Heart left ventricle (tissue), 13 donors: Measurements from ENCODE around the gene VAV1.

Source experiments
- POLR2A ChIP-seq, 2 donors: fragments of 450-650 bp; IDR thresholded peaks; one replicate each; pipeline ENCODE4 v1.6.1; 2017; ENCODE audit warnings: antibody characterized with exemption in 2 of 2, mild to moderate bottlenecking in 2 of 2, moderate library complexity in 2 of 2
- TF ChIP-seq, protein P1 (sequence below), 12 donors: fragments of 200-600 bp; sonication (generic) in 4 of 12; IDR thresholded peaks; one replicate each; pipeline versions ENCODE4 v1.5.0 to v1.8.0; 2018 to 2022; ENCODE audit warnings: antibody characterized with exemption in 12 of 12, mild to moderate bottlenecking in 5 of 12
- donor health status: ischemic (EF 13 %, LVEDD 7.1; RV severe dilation, severe dysfunction).
- donor health status: DM: no; HTN: yes; CAD: no.
- donor health status: DM: no; HTN: no; CAD: no.
- donor health status: ischemic (EF 25% LVEDD 6.9; RV normal size, moderate dysfunction).
- donor health status: ischemic (EF 25% LVEDD 5.7; RV mildly dilated, moderate dysfunction).
- donor health status: ischemic (EF 35%, LVEDD 5.7; RV mildly dilated, moderate dysfunction).
- donor health status: nonischemic (EF 11% LVEDD 7.7; RV severe dilation, severe dysfunction).
- donor health status: DM: yes; HTN: yes; CAD: no.
- donor health status: PGD.
- donor health status: ischemic (EF 29% LVEDD 5.4; RV normal size, mild dysfunction).
- donor health status: nonischemic (EF 23%, LVEDD 6.1; RV moderate dilation, normal function).

GRCh38 chr19:6737873-6738786 lies 34.4 kb upstream of the VAV1 start:
- TF ChIP-seq, protein P1, sequence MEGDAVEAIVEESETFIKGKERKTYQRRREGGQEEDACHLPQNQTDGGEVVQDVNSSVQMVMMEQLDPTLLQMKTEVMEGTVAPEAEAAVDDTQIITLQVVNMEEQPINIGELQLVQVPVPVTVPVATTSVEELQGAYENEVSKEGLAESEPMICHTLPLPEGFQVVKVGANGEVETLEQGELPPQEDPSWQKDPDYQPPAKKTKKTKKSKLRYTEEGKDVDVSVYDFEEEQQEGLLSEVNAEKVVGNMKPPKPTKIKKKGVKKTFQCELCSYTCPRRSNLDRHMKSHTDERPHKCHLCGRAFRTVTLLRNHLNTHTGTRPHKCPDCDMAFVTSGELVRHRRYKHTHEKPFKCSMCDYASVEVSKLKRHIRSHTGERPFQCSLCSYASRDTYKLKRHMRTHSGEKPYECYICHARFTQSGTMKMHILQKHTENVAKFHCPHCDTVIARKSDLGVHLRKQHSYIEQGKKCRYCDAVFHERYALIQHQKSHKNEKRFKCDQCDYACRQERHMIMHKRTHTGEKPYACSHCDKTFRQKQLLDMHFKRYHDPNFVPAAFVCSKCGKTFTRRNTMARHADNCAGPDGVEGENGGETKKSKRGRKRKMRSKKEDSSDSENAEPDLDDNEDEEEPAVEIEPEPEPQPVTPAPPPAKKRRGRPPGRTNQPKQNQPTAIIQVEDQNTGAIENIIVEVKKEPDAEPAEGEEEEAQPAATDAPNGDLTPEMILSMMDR (IDR thresholded peaks at IDR 0.05): peak; percentile 48 to 76 (median 65)
- peak in 1 of 2 donors; percentile 9 for TF ChIP-seq POLR2A (IDR thresholded peaks at IDR 0.05)
